Gastrocnemius medialis (tissue), 4 donors: Measurements from ENCODE around the gene TNN. TPM values are rescaled to one million over a fixed set of nuclear protein-coding genes. Genes with fewer than 3 reads are reported as not detected.

Source experiments
- ATAC-seq, 2 donors: fragments of 150-250 bp; one replicate each; pipeline ENCODE4 v1.9.1; 2016
- DNase-seq, 2 donors: peaks; one replicate each; pipeline ENCODE4 v3.0.0-alpha.2; 2019
- H3K27ac ChIP-seq, 4 donors: fragments of 200-600 bp; sonication (generic); 1 replicate in 1 of 4; 2 replicates in 3 of 4; pipeline ENCODE4 v1.5.1; 2016 to 2018; ENCODE audit warnings: mild to moderate bottlenecking in 2 of 4, moderate library complexity in 1 of 4
- H3K27me3 ChIP-seq, 3 donors: fragments of 200-600 bp; sonication (generic) in 2 of 3; 1 replicate in 1 of 3; 2 replicates in 2 of 3; pipeline versions ENCODE4 v1.5.1 to v1.6.0; 2016 to 2019; ENCODE audit warnings: mild to moderate bottlenecking in 1 of 3, moderate library complexity in 1 of 3
- H3K36me3 ChIP-seq, 2 donors: fragments of 200-600 bp; sonication (generic) in 1 of 2; one replicate each; pipeline ENCODE4 v1.5.1; 2017 to 2018
- H3K4me1 ChIP-seq, 2 donors: fragments of 200-600 bp; sonication (generic) in 1 of 2; one replicate each; pipeline ENCODE4 v1.5.1; 2016 to 2017; ENCODE audit warnings: mild to moderate bottlenecking in 2 of 2
- H3K4me3 ChIP-seq, 4 donors: fragments of 200-600 bp; sonication (generic) in 3 of 4; 1 replicate in 1 of 4; 2 replicates in 3 of 4; pipeline ENCODE4 v1.5.1; 2016 to 2019; ENCODE audit warnings: mild to moderate bottlenecking in 2 of 4
- H3K9me3 ChIP-seq, 3 donors: fragments of 200-600 bp; sonication (generic) in 2 of 3; 1 replicate in 1 of 3; 2 replicates in 2 of 3; pipeline ENCODE4 v1.5.1; 2016 to 2019
- CTCF ChIP-seq, 5 experiments: fragments of 450-650 bp in 3 of 5; fragments of 200-600 bp in 2 of 5; sonication (generic) in 2 of 5; IDR thresholded peaks in 4 of 5; conservative IDR thresholded peaks in 1 of 5; 1 replicate in 4 of 5; 2 replicates in 1 of 5; pipeline ENCODE4 v1.5.1; 2016 to 2019; ENCODE audit warnings: antibody characterized with exemption in 5 of 5, mild to moderate bottlenecking in 3 of 5, moderate library complexity in 3 of 5
- POLR2A ChIP-seq, 2 donors: fragments of 450-650 bp; IDR thresholded peaks; one replicate each; pipeline ENCODE4 v1.6.1; 2017; ENCODE audit warnings: antibody characterized with exemption in 2 of 2, mild to moderate bottlenecking in 2 of 2, moderate library complexity in 2 of 2
- in situ Hi-C, 4 donors: fragments of 200-750 bp; cut with MboI; loops; one replicate each; pipeline versions ENCODE4 v1.15.0 to v1.8.0; 2017; ENCODE audit warnings: low sequenced_read_pairs in 4 of 4
- intact Hi-C: fragments of 100-400 bp; cut with DNase I; formaldehyde crosslinking; loops from one replicate; pipeline ENCODE4 v1.15.1; 2023; ENCODE audit warnings: low total_unique reads
- total RNA-seq, 4 donors: library from RNA; depleted of rRNA; stranded (reverse); fragments of >200 nt; gene quantifications; one replicate each; pipeline versions ENCODE4 v1.1.0 to v1.2.3, GENCODE V29; 2016

TNN gene
- total RNA-seq, 4 donors from 2014 or later = 0.07 TPM; not detected in 3

GRCh38 chr1:175155936-175156335 is 88.3 kb downstream of the TNN start:
- DNase-seq (no peak), ATAC-seq (no peak)
- H3K4me1 ChIP-seq = peaks cover 4 to 9% of the 10 kb centered on the region in 2 donors
- intact Hi-C loops = loop anchor here (2.0 to 10.0 kb wide), 3 partner anchors 37 to 1689 kb away; partner anchors contain the start of gene KIAA0040
- H3K27me3 ChIP-seq = no peaks in the 10 kb centered on the region
- H3K27ac ChIP-seq = peak overlapping the region in 2 of 4 donors; percentile 39 to 51
- in situ Hi-C loops = loop anchor here (5.0 to 25.0 kb wide), 2 partner anchors 166 to 906 kb away; no protein-coding TSS in a partner anchor
- H3K4me3 ChIP-seq = no peak overlapping the region
- H3K9me3 ChIP-seq = no peaks in the 10 kb centered on the region
- peaks cover 0 to 12% of the 10 kb centered on the region in 2 donors for H3K36me3 ChIP-seq
- TF ChIP-seq POLR2A (IDR thresholded peaks at IDR 0.05) = no peak
- TF ChIP-seq CTCF (IDR thresholded peaks at IDR 0.05 in 4 of 5, conservative IDR thresholded peaks at IDR 0.05 in 1 of 5) = no peak

- Histone ChIP-seq H3K27me3 (no peaks in the 10 kb centered on the region), H3K4me3 (no peak overlapping the region), H3K27ac (no peak overlapping the region), H3K9me3 (no peaks in the 10 kb centered on the region), H3K36me3 (peaks cover 0 to 12% of the 10 kb centered on the region in 2 donors), H3K4me1 (peaks cover 4 to 5% of the 10 kb centered on the region in 2 donors)
- in situ Hi-C loops = loop anchor here (5.0 to 25.0 kb wide), 2 partner anchors 165 to 905 kb away; no protein-coding TSS in a partner anchor
- intact Hi-C loops = loop anchor here (10.0 kb wide), 1 partner anchor 1688 kb away; no protein-coding TSS in a partner anchor
- DNase-seq = no peak
- no peak for TF ChIP-seq POLR2A (IDR thresholded peaks at IDR 0.05)
- no peak for TF ChIP-seq CTCF (IDR thresholded peaks at IDR 0.05 in 4 of 5, conservative IDR thresholded peaks at IDR 0.05 in 1 of 5)
- no peak for ATAC-seq
Observed at GRCh38 chr1:175157200-175157599, 89.6 kb downstream of the TNN start.

GRCh38 chr1:175158170-175158591 is 90.5 kb downstream of the TNN start:
- Histone ChIP-seq H3K27ac (no peak overlapping the region), H3K4me1 (peaks cover 3 to 4% of the 10 kb centered on the region in 2 donors), H3K4me3 (no peak overlapping the region), H3K9me3 (no peaks in the 10 kb centered on the region), H3K27me3 (no peaks in the 10 kb centered on the region), H3K36me3 (peaks cover 0 to 12% of the 10 kb centered on the region in 2 donors)
- in situ Hi-C loops = loop anchor here (5.0 to 25.0 kb wide), 2 partner anchors 164 to 904 kb away; no protein-coding TSS in a partner anchor
- no peak for TF ChIP-seq CTCF (IDR thresholded peaks at IDR 0.05 in 4 of 5, conservative IDR thresholded peaks at IDR 0.05 in 1 of 5)
- TF ChIP-seq POLR2A (IDR thresholded peaks at IDR 0.05) = no peak
- intact Hi-C loops = loop anchor here (10.0 kb wide), 1 partner anchor 1687 kb away; no protein-coding TSS in a partner anchor
- ATAC-seq (no peak), DNase-seq (no peak)

- TF ChIP-seq CTCF (IDR thresholded peaks at IDR 0.05 in 4 of 5, conservative IDR thresholded peaks at IDR 0.05 in 1 of 5) (no peak), POLR2A (IDR thresholded peaks at IDR 0.05) (no peak)
- Histone ChIP-seq H3K27ac (no peak overlapping the region), H3K36me3 (peaks cover 0 to 30% of the 10 kb centered on the region in 2 donors), H3K9me3 (no peaks in the 10 kb centered on the region), H3K4me1 (no peaks in the 10 kb centered on the region), H3K27me3 (no peaks in the 10 kb centered on the region), H3K4me3 (no peak overlapping the region)
- intact Hi-C loops = no loop called here
- no peak for DNase-seq
- no peak for ATAC-seq
- in situ Hi-C loops = loop anchor here in 2 of 4 donors (25.0 kb wide), 1 partner anchor 899 kb away; no protein-coding TSS in a partner anchor
Observed at GRCh38 chr1:175162955-175163354, 95.3 kb downstream of the TNN start.
